HG02884 (cell line): Measurements from ENCODE around the gene BBS1.
"Not testable (repeated sequence)": the region's sequence is repeated elsewhere in the genome, so short reads cannot be mapped to it uniquely, and the experiment has no call there.

Experiments used
- ATAC-seq: cut with Tn5 transposase; IDR thresholded peaks from one replicate; pipeline ENCODE4 v1.9.1; 2021; ENCODE audit warnings: mild to moderate bottlenecking, moderate library complexity; ENCODE audit not compliant: unreplicated experiment

The BBS1 gene

GRCh38 chr11:66569076-66569475 lies 58.6 kb downstream of the BBS1 start:
- ATAC-seq, result no peak

DNA sequence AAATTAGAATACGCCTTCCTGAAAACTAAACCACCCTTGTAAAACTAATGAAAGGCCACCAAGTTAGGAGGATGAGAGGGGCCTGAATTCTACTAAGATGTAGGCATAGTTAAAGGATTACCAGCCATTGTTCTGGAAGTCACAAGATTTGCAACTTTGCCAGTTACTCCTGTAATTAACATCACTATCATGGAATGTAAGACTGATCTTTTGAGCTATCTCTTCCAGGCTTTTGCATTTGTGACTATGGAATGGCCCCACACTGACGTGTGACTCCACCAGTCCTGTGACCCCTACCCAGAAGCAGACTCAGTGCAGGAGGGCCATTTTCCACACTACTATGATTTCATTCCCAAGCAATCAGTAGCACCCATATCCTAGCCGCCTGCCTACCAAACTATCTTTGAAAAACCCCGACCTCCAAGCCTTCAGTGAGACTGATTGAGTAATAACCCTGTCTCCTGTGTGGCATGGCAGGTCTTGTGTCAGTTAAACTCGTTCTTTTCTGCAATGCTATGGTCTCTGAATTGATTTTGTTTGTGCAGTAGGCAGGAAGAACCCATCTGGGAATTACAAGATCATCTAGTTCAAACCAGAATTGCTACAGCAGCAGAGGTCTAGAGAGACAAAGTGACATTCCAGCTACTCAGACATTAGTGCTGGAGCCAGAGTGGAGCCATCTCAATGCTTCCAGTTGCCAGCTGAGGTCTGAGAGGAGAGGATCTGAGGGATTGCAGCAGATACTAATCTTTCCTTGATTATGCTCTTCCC lies 59.8 kb downstream of the BBS1 start:
- ATAC-seq, result no peak

- no peak for ATAC-seq
Measured at GRCh38 chr11:66570850-66571180, 60.4 kb downstream of the BBS1 start.

- ATAC-seq, result no peak
Measured at GRCh38 chr11:66579017-66579606, 68.7 kb downstream of the BBS1 start.

- ATAC-seq, result no peak
Measured at GRCh38 chr11:66580803-66581202, 70.4 kb downstream of the BBS1 start.

DNA sequence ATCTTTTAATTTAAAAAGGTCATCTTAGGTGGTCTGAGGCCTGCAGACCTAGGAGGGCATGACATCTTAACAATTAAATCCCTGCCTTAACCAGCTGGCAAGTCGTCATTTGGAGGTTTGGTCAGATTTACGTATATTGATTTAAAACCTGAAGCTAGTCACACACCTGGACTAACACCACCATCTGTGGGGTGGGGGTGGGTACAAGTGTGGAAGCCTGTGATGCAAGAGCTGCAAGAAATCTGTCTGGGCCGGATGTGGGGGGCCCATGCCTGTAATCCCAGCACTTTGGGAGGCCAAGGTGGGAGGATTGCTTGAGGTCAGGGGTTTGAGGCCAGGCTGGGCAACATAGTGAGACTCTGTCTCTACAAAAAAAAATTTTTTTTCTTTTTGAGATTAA lies 70.8 kb downstream of the BBS1 start:
- no peak for ATAC-seq

DNA sequence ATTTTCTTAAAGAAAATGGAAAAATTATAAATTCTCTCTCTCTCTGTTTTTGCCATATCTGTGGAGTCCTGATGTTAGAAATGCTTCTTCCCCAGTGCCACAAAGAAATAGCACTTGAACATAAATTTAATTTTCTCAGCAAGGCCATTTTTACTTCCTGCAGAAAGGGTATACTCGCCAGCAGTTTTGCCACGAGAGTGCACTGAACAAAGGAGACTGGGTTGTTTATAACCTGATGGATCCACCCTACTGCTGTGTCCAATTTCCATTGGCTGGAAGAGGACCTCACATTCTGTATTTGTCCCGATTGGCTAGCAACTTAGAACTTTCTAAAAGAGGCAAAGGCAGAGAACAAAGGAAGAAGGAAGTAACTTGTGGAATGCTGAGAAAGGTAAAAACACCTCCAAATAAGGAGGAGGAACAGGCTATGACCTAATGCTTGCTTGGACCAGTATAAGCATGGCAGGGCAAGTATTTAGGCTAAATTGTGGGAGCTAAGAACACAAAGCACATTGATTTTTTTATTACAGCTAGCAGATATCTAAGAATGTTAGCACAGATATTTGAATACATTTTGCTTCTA lies 72.2 kb downstream of the BBS1 start:
- not testable (repeated sequence) for ATAC-seq
